HG02678 (cell line): ENCODE measurements around the gene GPR37.
A peak's percentile ranks its signal among the peaks of the same experiment; 100 is the strongest.

Experiments used
- ATAC-seq: cut with Tn5 transposase; IDR thresholded peaks from one replicate; pipeline ENCODE4 v1.9.1; 2021; ENCODE audit warnings: mild to moderate bottlenecking, moderate library complexity; ENCODE audit not compliant: unreplicated experiment

GPR37 gene

GRCh38 chr7:124781418-124781817 is 15.8 kb upstream of the GPR37 start:
- no peak for ATAC-seq

DNA sequence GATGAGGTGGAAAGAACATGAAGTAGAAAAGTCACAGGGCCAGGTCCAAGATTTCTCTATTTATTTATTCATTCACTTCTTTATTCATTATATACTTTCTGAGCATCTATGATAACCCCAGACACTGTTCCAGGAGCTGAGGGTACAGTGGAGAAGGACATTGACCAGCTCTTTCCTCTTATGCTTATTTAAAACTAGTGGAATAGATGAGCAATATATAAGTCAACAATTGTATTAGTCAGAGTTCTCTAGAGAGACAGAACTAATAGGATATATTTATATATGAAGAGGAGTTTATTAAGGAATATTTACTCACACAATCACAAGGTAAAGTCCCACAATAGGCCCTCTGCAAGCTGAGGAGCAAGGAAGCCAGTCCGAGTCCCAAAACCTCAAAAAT is 15.0 kb upstream of the GPR37 start:
- no peak for ATAC-seq

- ATAC-seq = no peak
Measured at GRCh38 chr7:124780056-124780455, 14.5 kb upstream of the GPR37 start.

- no peak for ATAC-seq
Measured at GRCh38 chr7:124779620-124780019, 14.0 kb upstream of the GPR37 start.

DNA sequence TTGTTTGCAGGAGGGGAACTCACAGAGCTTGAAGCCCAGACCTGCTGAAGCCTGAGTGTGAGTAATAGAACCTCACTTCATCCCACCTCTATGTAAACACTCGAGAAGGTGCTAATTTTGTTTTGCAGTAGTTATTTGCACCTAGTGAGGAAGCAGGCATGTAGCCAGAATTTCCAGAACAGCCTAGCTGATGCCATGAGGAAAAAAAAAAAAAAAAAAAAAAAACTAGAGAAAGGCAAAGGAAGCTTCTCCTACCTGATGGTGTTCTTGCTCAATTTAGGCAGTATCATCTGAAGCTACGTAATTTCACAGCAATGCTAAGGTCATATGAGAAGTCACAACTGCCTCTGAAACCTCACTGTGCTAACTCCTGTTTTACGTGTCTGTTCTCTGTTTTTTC is 13.6 kb upstream of the GPR37 start:
- no peak for ATAC-seq

DNA sequence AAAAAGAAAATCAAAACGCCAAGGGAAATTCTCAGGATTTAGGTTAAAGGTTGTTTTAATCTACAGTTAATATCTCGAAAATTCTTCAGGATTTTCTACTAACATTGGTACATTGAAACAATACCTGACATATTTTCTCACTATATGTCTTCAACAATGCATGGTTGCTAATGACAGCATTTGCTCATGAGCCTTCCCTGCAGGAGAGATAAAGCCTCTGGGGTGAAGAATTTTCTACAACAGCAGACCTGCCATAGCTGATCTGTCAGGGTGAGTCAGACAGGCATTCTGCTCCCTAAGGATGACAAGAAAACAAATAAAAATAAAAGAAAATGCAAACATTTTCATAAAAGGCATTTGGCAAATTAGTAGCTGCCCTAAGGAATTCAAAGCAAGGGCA is 11.7 kb upstream of the GPR37 start:
- ATAC-seq = no peak

DNA sequence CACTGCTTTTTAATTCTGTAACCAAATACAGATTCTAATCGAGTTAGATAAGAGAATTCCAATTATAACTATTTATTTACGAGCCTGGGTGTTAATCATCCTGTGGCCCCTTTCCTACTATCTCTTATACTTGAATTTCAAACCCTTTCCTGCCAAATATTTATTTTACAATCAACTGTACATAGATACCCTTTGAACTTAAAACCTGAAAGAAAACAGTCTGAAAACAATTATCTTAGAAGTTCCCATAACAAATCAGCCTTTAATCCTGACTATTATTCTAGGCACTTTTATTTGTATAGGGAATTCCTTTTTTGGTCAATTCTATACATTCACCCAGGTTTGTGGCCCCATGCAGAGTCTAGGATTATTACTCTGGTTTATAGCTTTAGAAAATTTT is 10.6 kb upstream of the GPR37 start:
- ATAC-seq = no peak

- ATAC-seq = no peak
Measured at GRCh38 chr7:124775422-124775821, 9.8 kb upstream of the GPR37 start.

GRCh38 chr7:124773938-124774337 is 8.3 kb upstream of the GPR37 start:
- ATAC-seq = no peak

GRCh38 chr7:124773339-124773738 is 7.7 kb upstream of the GPR37 start:
- ATAC-seq = no peak

DNA sequence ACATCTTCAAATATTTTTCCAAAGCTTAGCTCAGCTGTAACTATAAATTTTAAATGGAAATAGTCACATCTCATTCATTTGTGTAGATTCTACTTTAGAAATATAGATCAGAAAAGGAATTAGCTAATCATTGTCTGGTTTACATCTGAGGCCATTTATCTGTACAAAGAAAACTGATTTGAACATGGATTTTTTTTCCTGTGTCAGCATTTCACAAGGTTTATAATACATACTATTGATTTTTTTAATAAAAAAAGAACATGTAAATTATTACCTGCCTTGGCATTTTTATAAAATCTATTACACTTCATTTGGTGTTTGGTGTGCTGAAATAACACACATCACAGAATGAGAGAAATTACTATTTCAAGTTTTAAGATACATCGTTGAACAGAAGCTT is 3.5 kb upstream of the GPR37 start:
- ATAC-seq = no peak

- no peak for ATAC-seq
Measured at GRCh38 chr7:124768525-124768924, 2.9 kb upstream of the GPR37 start.

DNA sequence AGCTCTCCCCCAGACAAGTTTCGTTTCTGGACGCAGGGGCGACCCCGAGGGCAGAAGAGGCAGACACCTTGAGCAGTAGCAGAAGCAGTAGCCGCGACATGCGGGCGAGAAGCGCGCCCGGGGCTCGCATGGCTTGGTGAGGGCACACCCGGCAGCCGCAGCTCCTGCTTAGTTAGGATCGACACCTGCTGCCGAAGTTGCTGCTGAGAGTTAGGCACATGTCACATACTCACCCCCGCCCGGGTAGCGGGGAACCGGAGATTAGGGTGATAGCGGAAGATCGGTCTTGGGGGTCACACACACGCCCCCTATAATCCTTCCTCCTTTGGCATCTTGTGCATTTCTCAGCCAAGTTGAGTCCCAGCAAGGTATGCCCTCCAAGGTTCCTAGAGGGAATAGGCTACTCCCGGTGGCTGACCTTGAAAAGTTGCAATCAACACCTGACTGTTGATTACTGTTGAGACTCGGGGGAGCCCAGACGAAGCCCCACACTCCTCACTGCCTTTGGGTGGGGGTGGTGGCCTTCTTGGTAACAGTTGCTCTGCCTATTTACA is 668 bp downstream of the GPR37 start:
- ATAC-seq = peak; percentile 44

- ATAC-seq = no peak
Measured at GRCh38 chr7:124764051-124764846, 1.3 kb downstream of the GPR37 start.

DNA sequence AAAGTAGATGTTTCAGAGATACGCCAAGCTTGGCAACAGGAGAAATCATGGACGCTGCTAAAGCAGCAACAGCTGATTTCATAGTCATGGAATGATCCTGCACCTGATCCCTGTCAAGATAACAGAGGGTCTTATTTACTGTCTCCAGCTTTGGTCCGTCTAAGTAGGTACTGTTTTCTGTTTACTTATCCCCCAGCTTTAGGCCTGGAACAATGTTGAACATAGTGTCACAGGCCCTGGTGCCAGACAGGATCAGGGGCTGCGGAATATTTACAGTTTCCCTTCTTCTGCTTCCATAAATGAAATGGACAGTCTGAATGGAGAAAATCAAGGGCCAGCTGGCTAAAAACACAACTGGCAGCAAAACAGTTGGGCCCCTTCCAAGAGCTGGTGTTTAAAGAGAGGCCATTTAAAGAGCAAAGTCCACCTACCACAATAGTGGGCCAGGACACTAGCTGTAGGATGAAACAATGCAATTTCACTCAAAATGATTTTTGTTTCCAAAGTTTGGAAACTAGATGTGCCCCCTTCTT is 2.9 kb downstream of the GPR37 start:
- ATAC-seq = no peak

GRCh38 chr7:124761164-124761715 is 4.4 kb downstream of the GPR37 start:
- no peak for ATAC-seq

DNA sequence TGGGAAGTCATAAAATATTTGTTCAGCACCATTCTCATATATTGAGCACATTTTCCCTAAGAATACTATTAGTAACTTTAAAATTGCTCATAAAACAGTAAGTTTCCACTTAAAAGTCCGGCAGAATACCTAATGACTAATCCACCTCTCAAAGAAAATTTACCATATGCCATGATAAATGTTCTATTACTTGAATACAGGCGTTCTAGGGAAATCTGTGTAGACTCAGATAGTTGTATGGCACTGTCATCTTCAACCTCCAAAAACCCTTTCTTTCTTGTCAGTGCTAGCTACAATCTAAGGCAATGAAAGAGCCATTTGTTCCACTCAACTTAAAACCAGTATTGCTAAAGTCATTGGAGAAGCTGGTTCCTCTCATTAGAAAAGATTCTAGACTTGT is 7.3 kb downstream of the GPR37 start:
- no peak for ATAC-seq

DNA sequence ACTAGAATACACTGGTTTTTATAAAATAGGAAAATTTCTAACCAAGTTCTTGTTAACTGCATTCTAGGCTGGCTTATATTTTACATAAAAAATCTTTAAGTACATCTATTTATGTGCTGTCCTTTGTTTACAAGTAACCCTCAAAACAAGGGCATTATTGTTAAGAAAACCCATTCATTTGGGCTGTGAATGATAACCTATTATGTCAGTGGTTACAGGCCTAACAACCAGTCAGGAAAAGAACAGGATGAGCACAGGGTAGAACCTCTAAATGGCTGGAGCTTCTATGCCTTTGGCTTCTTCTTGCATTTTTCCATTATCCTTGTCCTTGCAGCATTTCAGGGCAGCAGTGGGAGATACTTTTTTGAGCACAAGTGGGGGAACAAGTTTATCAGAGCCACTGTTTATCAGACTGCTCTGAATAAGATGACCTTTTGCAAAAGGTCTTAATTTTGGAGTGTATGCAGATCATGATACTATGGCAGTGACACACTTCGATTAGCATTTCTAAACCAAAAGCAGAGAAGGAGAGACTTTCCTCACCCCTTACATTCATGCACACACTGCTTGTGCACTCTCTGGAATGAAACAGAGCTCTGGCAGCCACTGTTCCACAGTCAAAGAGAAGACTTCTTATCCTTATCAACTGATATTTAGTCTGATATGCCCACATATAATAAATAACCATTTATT is 10.9 kb downstream of the GPR37 start:
- ATAC-seq = no peak

DNA sequence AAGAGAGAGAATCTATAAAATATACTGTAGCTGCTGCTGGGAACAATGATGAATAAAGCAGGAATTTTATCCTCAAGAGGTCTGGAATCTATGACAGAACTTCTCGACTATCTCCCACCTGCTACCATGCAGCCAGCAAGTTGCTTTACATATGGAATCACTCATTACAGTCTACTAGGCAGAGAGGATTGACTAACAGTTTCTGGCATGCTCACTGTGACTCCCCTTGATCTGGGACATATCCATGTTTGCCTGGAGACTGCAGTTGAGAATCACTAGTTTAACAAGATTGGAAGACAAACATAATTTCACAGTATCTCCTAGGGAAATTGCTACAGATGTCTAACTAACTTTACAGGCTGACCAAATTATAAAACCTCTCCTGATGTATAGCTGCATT is 13.3 kb downstream of the GPR37 start:
- no peak for ATAC-seq

DNA sequence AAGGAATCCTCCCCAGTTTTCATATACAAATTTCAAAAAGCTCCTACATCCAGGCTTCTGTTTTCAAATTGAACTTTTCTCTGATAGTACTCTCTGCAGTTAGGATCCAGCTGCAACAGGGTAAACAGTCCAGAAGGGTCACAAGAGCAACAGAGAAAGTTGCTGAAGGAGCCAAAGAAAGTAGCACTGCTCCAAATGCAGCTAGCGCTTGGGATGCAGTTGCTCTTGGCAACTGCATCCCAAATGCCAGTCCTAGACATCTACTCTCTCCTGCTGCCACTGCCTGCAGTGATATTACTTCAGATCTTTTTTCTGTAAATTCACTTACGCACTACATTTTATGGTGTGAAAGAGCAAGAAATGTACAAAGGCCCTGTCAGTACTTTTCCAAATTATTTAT is 14.6 kb downstream of the GPR37 start:
- no peak for ATAC-seq

- no peak for ATAC-seq
Measured at GRCh38 chr7:124747072-124747471, 18.5 kb downstream of the GPR37 start.

- no peak for ATAC-seq
Measured at GRCh38 chr7:124738639-124739038, 27.0 kb downstream of the GPR37 start.
